GM12878 (cell line): ENCODE data around the gene LST1. TPM values are rescaled to one million over a fixed set of nuclear protein-coding genes. Genes with fewer than 3 reads are reported as not detected.

ENCODE experiments used
- KDM1A ChIP-seq: fragments of 200-600 bp; sonication (generic); IDR thresholded peaks from 2 replicates; pipeline ENCODE4 v1.6.1; 2016; ENCODE audit warnings: borderline replicate concordance
- LARP7 ChIP-seq: fragments of 450-650 bp; IDR thresholded peaks from 2 replicates; pipeline ENCODE4 v1.6.1; 2017; ENCODE audit warnings: mild to moderate bottlenecking
- TBL1XR1 ChIP-seq: IDR thresholded peaks from 2 replicates; pipeline ENCODE4 v1.6.1; 2012; ENCODE audit warnings: low read depth, low read length, improper control_type of control experiment
- YY1 ChIP-seq: IDR thresholded peaks from 2 replicates; pipeline ENCODE4 v1.6.1; 2011; ENCODE audit warnings: low read depth, mild to moderate bottlenecking, low read length
- polyA plus RNA-seq, 11 experiments: library from polyadenylated mRNA; depleted of rRNA in 4 of 11; unstranded in 6 of 11; stranded (reverse) in 5 of 11; fragments of >200 nt; fragmentation: Nextera tagmentation in 4 of 11; fragmentation: Illumina TruSeq in 1 of 11; extraction: Ambion mirVana in 4 of 11; extraction: Trizol in 1 of 11; gene quantifications; 1 replicate in 1 of 11; 2 replicates in 10 of 11; pipeline versions ENCODE4 v1.2.1 to v1.2.3, GENCODE V29; 2011 to 2016; ENCODE audit warnings: inconsistent platforms in 2 of 11, missing spikeins in 2 of 11, low read depth in 1 of 11
- total RNA-seq, 4 experiments: library from RNA; depleted of rRNA in 3 of 4; stranded (reverse); fragments of >200 nt in 3 of 4; fragmentation: Illumina TruSeq in 1 of 4; extraction: Trizol in 1 of 4; gene quantifications; 2 replicates each; pipeline versions ENCODE4 v1.2.1 to v1.2.3, GENCODE V29; 2013 to 2021
- TF ChIP-seq, protein P1 (sequence below): IDR thresholded peaks from 2 replicates; pipeline ENCODE4 v1.6.1; 2012; ENCODE audit warnings: improper control_type of control experiment, low read depth, low read length; ENCODE audit not compliant: insufficient replicate concordance

The LST1 gene
- total and polyA plus RNA-seq, 10 of the 15 experiments (the other 5 are each of a cell fraction or from before 2014, with no cell fraction given): 4.1 to 35.5 (median 16.4) TPM

GRCh38 chr6:31557443-31558317 is 28.4 kb upstream of the LST1 start (continued):
- TF ChIP-seq, protein P1, sequence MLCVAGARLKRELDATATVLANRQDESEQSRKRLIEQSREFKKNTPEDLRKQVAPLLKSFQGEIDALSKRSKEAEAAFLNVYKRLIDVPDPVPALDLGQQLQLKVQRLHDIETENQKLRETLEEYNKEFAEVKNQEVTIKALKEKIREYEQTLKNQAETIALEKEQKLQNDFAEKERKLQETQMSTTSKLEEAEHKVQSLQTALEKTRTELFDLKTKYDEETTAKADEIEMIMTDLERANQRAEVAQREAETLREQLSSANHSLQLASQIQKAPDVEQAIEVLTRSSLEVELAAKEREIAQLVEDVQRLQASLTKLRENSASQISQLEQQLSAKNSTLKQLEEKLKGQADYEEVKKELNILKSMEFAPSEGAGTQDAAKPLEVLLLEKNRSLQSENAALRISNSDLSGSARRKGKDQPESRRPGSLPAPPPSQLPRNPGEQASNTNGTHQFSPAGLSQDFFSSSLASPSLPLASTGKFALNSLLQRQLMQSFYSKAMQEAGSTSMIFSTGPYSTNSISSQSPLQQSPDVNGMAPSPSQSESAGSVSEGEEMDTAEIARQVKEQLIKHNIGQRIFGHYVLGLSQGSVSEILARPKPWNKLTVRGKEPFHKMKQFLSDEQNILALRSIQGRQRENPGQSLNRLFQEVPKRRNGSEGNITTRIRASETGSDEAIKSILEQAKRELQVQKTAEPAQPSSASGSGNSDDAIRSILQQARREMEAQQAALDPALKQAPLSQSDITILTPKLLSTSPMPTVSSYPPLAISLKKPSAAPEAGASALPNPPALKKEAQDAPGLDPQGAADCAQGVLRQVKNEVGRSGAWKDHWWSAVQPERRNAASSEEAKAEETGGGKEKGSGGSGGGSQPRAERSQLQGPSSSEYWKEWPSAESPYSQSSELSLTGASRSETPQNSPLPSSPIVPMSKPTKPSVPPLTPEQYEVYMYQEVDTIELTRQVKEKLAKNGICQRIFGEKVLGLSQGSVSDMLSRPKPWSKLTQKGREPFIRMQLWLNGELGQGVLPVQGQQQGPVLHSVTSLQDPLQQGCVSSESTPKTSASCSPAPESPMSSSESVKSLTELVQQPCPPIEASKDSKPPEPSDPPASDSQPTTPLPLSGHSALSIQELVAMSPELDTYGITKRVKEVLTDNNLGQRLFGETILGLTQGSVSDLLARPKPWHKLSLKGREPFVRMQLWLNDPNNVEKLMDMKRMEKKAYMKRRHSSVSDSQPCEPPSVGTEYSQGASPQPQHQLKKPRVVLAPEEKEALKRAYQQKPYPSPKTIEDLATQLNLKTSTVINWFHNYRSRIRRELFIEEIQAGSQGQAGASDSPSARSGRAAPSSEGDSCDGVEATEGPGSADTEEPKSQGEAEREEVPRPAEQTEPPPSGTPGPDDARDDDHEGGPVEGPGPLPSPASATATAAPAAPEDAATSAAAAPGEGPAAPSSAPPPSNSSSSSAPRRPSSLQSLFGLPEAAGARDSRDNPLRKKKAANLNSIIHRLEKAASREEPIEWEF: no peak
- TF ChIP-seq LARP7 (no peak), KDM1A (no peak), TBL1XR1 (no peak), YY1 (0 out of 2 replicates have a peak, but pooled peaks have one; percentile 17)
